NB4 (cell line): ENCODE results near the gene SYDE2.

Source experiments
- CTCF ChIP-seq: IDR thresholded peaks from one replicate; pipeline ENCODE4 v1.5.1; 2012; ENCODE audit warnings: low read depth, low read length
- MAX ChIP-seq: IDR thresholded peaks from 2 replicates; pipeline ENCODE4 v1.6.1; 2011; ENCODE audit warnings: low read depth, low read length

GRCh38 chr1:85166351-85166750 lies 34.5 kb downstream of the SYDE2 start:
- TF ChIP-seq CTCF (no peak), MAX (no peak)
